HG03039 (cell line): ENCODE results near the gene GEMIN8.

Experiments
- ATAC-seq: cut with Tn5 transposase; IDR thresholded peaks from one replicate; pipeline ENCODE4 v1.9.1; 2021; ENCODE audit warnings: mild to moderate bottlenecking, moderate library complexity; ENCODE audit not compliant: unreplicated experiment

GEMIN8 gene

GRCh38 chrX:14029425-14030173 is at the start of gene GEMIN8:
TSS of gene GEMIN8 (minus strand) at chrX:14029892. CDS start at chrX:14021478, 8,414 bp downstream.
- ATAC-seq, result peak; percentile 82

- no peak for ATAC-seq
These were observed 46.9 kb upstream of the GEMIN8 start for GRCh38 chrX:14076639-14077038.

- no peak for ATAC-seq
These were observed 43.9 kb upstream of the GEMIN8 start for GRCh38 chrX:14073556-14073955.

DNA sequence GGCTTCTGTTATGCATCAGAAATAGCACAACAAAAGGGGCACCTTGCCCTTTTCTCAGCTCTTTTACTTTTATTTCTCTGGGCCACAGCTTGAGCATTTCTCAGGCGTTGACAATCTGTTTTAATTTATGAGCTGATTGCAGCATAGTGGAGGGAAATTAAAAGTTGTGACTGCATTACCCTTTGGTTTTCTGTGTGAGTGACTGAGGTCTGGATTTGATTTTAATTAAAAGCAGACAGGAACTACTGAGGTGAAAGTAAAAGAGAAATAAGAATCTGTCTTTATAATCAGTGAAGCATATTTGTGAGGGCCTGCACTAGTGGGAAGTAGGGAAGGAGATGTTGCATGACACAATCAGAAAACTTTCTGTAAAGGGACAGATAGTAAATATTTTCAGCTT is 43.4 kb upstream of the GEMIN8 start:
- no peak for ATAC-seq

DNA sequence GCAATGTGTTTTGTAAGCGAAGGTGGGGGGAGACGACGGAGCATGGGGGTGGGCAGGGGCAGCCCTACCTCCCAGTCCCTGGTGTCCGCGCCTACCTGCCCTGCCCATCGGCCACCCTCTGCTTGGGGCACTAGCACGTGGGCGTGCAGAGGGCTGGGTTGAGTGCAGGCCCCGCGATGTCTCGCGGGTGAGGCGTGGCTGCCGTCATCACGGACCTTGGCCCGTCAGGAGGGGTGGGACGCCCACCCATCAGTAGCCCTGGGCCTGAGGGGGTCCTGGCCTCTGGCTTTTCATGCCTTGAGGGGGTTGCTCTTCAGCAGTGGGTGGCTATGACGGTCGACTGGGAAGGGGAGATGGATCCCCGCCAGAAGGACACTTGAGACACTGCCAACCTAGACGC is 36.1 kb upstream of the GEMIN8 start:
- ATAC-seq, result no peak

- ATAC-seq, result no peak
These were observed 35.1 kb upstream of the GEMIN8 start for GRCh38 chrX:14064626-14065432.

GRCh38 chrX:14062524-14062923 is 32.8 kb upstream of the GEMIN8 start:
- ATAC-seq, result no peak

- ATAC-seq, result no peak
These were observed 26.5 kb upstream of the GEMIN8 start for GRCh38 chrX:14056206-14056605.

- no peak for ATAC-seq
These were observed 21.7 kb upstream of the GEMIN8 start for GRCh38 chrX:14051416-14051815.

GRCh38 chrX:14050709-14051108 is 21.0 kb upstream of the GEMIN8 start:
- ATAC-seq, result no peak

- no peak for ATAC-seq
These were observed 13.5 kb upstream of the GEMIN8 start for GRCh38 chrX:14043209-14043608.

DNA sequence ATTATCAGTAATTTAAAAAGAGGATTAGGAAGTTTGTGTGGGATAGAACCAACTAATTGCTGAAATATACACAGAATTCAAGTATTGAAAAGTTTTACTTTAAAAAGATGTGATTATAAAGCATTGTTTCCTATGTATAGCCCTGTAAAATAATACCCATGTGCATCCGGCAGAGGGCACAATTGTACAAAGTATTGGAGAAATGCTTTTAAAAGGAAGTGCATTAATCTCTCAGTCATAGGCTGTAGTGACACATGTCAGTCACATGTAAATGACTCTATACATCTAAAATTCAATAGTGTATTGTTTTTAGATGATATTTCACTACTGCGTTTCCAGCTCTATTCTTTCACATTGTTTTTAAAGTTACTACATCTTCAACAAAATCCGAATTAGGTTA is 9.7 kb upstream of the GEMIN8 start:
- no peak for ATAC-seq

DNA sequence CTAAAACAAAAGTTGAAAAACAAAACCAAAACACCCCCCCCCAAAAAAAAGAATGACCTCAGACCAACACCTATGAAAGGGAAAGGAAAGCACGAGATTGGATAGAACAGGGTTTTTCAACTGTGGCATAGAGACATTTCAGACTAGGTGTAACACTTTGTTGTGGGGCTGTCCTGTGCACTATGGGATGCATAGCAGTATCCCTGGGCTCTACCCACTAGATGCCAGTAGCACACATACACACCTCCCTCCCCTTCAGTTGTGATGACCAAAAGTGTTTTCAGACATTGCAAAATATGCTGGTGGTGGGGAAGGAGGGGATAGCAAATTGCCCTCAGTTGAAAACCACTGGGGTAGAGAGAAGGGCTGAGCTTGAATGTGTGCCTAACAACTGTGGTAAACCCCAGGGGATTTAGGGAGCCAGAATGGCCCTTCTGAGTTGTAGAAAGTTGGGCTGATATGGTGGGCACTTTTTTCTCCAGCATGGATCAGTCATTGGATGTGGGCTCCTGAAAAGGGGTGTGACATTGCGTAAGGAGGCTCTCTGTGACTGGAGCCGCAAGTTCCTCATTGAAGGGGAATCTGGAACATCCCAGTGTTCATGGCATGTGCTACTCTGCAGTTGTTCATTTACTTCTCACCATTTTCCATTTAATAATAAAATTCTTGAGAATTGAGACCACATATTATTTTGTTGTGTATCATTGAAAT is 8.8 kb upstream of the GEMIN8 start:
- no peak for ATAC-seq

- ATAC-seq, result no peak
These were observed 2.7 kb upstream of the GEMIN8 start for GRCh38 chrX:14032406-14032805.

DNA sequence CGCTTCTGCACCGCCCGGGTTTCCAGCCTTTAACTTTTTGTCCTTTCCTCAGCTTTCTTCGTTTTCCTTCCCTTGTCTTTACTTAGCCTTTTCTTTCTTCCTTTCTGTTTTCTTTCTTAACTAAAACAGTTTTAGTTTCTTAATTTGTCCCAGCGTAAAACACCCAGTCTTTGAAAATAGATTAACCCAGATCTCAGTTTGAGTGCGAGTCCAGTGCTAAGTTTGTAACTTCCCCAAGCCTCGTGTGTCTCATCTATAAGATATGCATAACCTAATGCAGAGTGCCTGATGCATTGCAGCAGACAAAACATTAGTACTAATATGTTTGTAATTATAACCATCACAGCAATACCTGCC is 460 bp upstream of the GEMIN8 start:
- ATAC-seq, result no peak

DNA sequence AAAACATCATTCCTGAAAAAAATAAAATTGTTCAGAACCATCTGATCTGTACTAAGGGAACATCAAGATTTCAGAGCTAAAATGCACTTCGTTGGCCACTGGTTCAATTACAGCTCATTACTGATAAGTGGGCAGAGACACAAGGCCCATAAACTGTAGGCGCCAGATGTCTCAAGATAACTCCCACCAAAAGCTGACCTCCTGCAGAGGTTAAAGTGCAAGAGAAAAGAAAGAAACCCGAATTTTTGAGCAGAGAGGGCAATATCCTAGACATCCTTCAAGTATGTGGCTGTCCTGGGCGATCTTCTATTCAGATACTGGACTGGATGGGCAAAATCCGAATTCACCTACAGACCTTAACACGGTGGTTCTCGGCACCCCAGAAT is 660 bp downstream of the GEMIN8 start:
- no peak for ATAC-seq

DNA sequence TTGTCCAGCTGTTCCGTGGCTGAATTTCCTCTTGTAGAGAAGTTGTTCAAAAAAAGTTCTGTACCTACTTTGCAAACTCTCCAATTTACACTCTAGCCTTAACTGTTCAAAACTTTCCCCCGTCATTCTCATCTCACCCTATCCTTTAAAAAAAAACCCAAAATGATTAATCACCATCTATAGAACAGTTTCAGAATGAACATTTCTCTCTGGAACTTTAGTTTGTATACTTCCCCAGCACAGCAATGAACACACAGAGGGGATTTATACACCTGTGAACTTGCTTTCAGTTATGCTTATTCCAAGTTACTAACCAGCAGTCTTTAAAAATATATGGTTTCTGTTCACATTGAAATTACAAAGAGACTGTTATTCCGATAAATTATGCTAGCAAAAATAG is 1.2 kb downstream of the GEMIN8 start:
- no peak for ATAC-seq

DNA sequence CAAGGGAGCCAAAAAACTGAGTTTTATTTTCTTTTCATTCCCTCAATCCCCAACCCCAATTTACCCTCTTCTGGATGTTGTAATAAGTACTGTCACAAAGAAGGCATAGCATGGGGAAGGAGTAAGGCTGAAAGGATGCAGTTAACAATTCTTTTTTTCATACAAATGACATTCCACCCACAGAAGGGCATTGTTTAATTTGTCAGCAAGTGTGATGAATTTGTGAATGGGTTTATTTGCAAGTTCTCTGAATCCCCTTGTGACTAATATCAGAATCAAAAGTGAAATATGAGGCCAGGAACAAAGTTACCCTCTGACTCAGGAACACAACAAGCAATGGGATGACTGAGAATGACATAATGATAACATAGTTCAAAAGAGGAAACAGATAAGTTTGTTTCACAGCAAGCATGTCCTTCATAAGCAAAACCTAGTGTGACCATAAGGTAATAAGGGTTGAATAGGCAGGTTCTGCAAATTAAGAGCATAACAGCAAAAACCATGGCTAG is 2.1 kb downstream of the GEMIN8 start:
- peak; percentile 39 for ATAC-seq

GRCh38 chrX:14027036-14027435 is 2.7 kb downstream of the GEMIN8 start:
- ATAC-seq, result no peak

DNA sequence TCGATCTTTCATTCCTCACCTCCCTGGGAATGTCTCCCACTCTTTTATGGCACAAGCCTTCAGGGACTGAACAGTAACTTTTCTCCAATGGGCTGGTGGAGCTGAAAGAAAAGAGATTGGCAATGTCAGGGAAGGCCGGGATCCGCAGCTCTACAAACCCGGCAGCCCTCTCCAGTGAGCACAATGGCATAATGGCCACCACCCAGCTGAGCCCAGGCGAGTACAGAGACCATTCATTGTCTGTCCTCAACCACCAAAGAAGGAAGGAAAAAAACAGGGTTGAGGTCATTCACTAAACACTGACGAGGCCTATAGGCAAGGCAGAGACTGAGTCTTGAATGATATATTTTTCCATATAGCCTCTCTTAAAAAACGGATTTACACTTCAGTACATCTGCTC is 3.6 kb downstream of the GEMIN8 start:
- ATAC-seq, result no peak

DNA sequence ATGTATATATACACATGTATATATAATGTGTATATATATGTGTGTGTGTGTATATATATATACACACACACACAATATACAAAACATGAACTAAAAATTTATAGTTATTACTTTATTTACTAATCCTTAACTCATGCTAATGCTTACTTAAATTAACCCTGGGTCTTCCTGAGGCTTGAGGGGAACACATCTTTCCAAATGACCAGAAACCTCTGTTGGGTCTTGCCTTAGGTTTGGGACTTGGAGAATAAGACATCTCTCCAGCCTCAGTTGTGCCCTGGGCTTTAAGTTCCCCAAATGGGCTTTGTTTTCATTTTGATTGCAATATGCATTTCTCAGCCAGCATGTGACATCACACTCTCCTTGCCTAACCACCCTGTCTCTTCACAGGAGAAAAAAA is 7.7 kb downstream of the GEMIN8 start:
- no peak for ATAC-seq

GRCh38 chrX:14017399-14017798 is 12.3 kb downstream of the GEMIN8 start:
- no peak for ATAC-seq
